ENCODE data around the gene RBM42. TPM values are rescaled to one million over a fixed set of nuclear protein-coding genes. Genes with fewer than 3 reads are reported as not detected.
A peak's percentile ranks its signal among the peaks of the same experiment; 100 is the strongest.
"Not testable (repeated sequence)": the region's sequence is repeated elsewhere in the genome, so short reads cannot be mapped to it uniquely, and the experiment has no call there.

Gene RBM42
- total RNA-seq = 51.8 TPM
- 57.1 TPM for polyA plus RNA-seq
- long read RNA-seq, donor 1, partial matches to known transcripts = 0 of 1 reads
- long read RNA-seq, donor 1, other reads (novel, unspliced or antisense) = 0 of 1 reads
- long read RNA-seq, donor 2, transcript RBM42-201 (10 exons, 1,680 nt) = major isoform, 36 of 82 reads
- long read RNA-seq, donor 2, transcript RBM42-207 (4 exons, 1,012 nt) = minor isoform, 5 of 82 reads
- long read RNA-seq, donor 2, partial matches to known transcripts = 12 of 82 reads
- long read RNA-seq, donor 2, other reads (novel, unspliced or antisense) = 23 of 82 reads
- long read RNA-seq, donor 3, transcript RBM42-201 (10 exons, 1,680 nt) = major isoform, 20 of 58 reads
- long read RNA-seq, donor 3, partial matches to known transcripts = 13 of 58 reads
- long read RNA-seq, donor 3, other reads (novel, unspliced or antisense) = 17 of 58 reads
- long read RNA-seq, donor 4, transcript RBM42-201 (10 exons, 1,680 nt) = major isoform, 10 of 34 reads
- long read RNA-seq, donor 4, partial matches to known transcripts = 15 of 34 reads
- long read RNA-seq, donor 4, other reads (novel, unspliced or antisense) = 6 of 34 reads
- long read RNA-seq, donor 5, transcript RBM42-201 (10 exons, 1,680 nt) = major isoform, 19 of 79 reads
- long read RNA-seq, donor 5, partial matches to known transcripts = 27 of 79 reads
- long read RNA-seq, donor 5, other reads (novel, unspliced or antisense) = 23 of 79 reads
- long read RNA-seq, donor 6, transcript RBM42-201 (10 exons, 1,680 nt) = major isoform, 19 of 40 reads
- long read RNA-seq, donor 6, partial matches to known transcripts = 6 of 40 reads
- long read RNA-seq, donor 6, other reads (novel, unspliced or antisense) = 11 of 40 reads
- long read RNA-seq, donor 7, transcript RBM42-201 (10 exons, 1,680 nt) = major isoform, 17 of 37 reads
- long read RNA-seq, donor 7, partial matches to known transcripts = 9 of 37 reads
- long read RNA-seq, donor 7, other reads (novel, unspliced or antisense) = 8 of 37 reads
- long read RNA-seq, donor 8, transcript RBM42-201 (10 exons, 1,680 nt) = major isoform, 6 of 16 reads
- long read RNA-seq, donor 8, partial matches to known transcripts = 0 of 16 reads
- long read RNA-seq, donor 8, other reads (novel, unspliced or antisense) = 7 of 16 reads
- long read RNA-seq, donor 9, transcript RBM42-201 (10 exons, 1,680 nt) = major isoform, 9 of 25 reads
- long read RNA-seq, donor 9, partial matches to known transcripts = 5 of 25 reads
- long read RNA-seq, donor 9, other reads (novel, unspliced or antisense) = 9 of 25 reads
- long read RNA-seq, donor 10, transcript RBM42-201 (10 exons, 1,680 nt) = major isoform, 14 of 40 reads
- long read RNA-seq, donor 10, partial matches to known transcripts = 12 of 40 reads
- long read RNA-seq, donor 10, other reads (novel, unspliced or antisense) = 8 of 40 reads

DNA sequence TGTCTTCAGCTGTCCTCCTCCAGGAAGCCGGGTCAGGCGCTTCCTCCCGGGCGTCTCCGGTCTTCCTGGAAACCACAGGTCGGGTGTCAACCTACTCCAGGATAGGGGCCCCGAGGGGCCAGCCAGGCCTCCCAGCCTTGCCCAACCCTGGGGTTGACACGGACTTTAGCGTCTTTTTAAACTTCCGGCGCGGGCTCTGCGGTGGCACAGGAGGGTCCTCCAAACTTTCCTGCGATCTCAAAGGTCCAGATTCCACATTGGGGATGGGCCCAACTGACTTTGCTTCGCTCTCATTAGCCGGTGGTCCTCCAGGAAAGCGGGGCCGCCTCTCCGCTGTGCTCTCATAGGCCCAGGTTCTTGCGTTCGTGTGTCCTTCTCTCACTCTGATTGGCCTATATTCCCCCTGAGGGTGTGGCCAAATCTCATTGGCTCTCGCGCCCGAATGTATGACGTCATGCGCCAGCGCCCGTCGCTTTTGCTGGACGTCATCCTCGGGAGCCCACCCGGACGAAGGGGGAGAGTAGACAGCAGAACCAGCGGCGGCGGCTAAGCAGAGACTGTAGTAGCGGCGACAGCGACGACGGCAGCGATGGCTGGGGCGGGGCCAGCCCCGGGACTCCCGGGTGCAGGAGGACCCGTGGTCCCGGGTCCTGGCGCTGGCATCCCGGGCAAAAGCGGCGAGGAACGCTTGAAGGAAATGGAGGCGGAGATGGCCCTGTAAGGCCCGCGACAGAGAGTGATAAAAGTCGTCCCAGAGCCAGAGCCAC is at the start of gene RBM42:
RBM42 (plus strand) TSS at position 472 of the 767 bp plus-strand sequence; CDS start at position 590, 118 bp downstream.
- peaks cover 8 to 10% of the 10 kb centered on the region in 2 donors for H3K4me1 ChIP-seq (ENCODE audit: control insufficient read depth in 2 of 2, insufficient read depth in 2 of 2, low read length in 2 of 2)
- under 1% methylated on average over 56 of the region's 56 CpGs for WGBS
- peak; percentile 95 to 99 (median 98) for DNase-seq (ENCODE audit: low read depth in 6 of 9, low spot score in 9 of 9)
- H3K27me3 ChIP-seq (ENCODE audit: control insufficient read depth in 2 of 2, insufficient read depth in 1 of 2, low read length in 1 of 2) = no peaks in the 10 kb centered on the region
- H3K4me3 ChIP-seq (ENCODE audit: low read length in 2 of 2) = peak within 1 kb of the TSS; percentile 57 to 92
- H3K9me3 ChIP-seq (ENCODE audit: control insufficient read depth in 2 of 2, insufficient read depth in 1 of 2, low read length in 1 of 2) = no peaks in the 10 kb centered on the region
- H3K27ac ChIP-seq (ENCODE audit: low read depth in 1 of 2, low read length in 1 of 2) = peak within 1 kb of the TSS; percentile 83 to 93
- H3K36me3 ChIP-seq (ENCODE audit: control insufficient read depth in 2 of 2, insufficient read depth in 2 of 2, low read length in 1 of 2) = peaks cover 31 to 32% of the 10 kb centered on the region in 2 donors

- H3K36me3 ChIP-seq (ENCODE audit: control insufficient read depth in 2 of 2, insufficient read depth in 2 of 2, low read length in 1 of 2) = no peaks in the 10 kb centered on the region
- H3K9me3 ChIP-seq (ENCODE audit: control insufficient read depth in 2 of 2, insufficient read depth in 1 of 2, low read length in 1 of 2) = peaks cover 0 to 5% of the 10 kb centered on the region in 2 donors
- H3K4me1 ChIP-seq (ENCODE audit: control insufficient read depth in 2 of 2, insufficient read depth in 2 of 2, low read length in 2 of 2) = no peaks in the 10 kb centered on the region
- H3K4me3 ChIP-seq (ENCODE audit: low read length in 2 of 2) = no peak overlapping the region
- no peak overlapping the region for H3K27ac ChIP-seq (ENCODE audit: low read depth in 1 of 2, low read length in 1 of 2)
- no peak for DNase-seq (ENCODE audit: low read depth in 6 of 9, low spot score in 9 of 9)
- 94% methylated on average over 1 of the region's 1 CpG for WGBS
- peaks cover 0 to 3% of the 10 kb centered on the region in 2 donors for H3K27me3 ChIP-seq (ENCODE audit: control insufficient read depth in 2 of 2, insufficient read depth in 1 of 2, low read length in 1 of 2)
These were observed 46.1 kb upstream of the RBM42 start for GRCh38 chr19:35582760-35583159.

GRCh38 chr19:35585848-35586247 is 43.0 kb upstream of the RBM42 start, which contains the start of gene PMIS2:
Gene PMIS2, plus strand, starts transcription at chr19:35586173. Its CDS starts 87 bp downstream, at chr19:35586260.
- Histone ChIP-seq H3K27me3 (ENCODE audit: control insufficient read depth in 2 of 2, insufficient read depth in 1 of 2, low read length in 1 of 2) (peaks cover 0 to 3% of the 10 kb centered on the region in 2 donors), H3K4me1 (ENCODE audit: control insufficient read depth in 2 of 2, insufficient read depth in 2 of 2, low read length in 2 of 2) (no peaks in the 10 kb centered on the region), H3K36me3 (ENCODE audit: control insufficient read depth in 2 of 2, insufficient read depth in 2 of 2, low read length in 1 of 2) (no peaks in the 10 kb centered on the region), H3K4me3 (ENCODE audit: low read length in 2 of 2) (no peak within 1 kb of the TSS), H3K27ac (ENCODE audit: low read depth in 1 of 2, low read length in 1 of 2) (no peak within 1 kb of the TSS), H3K9me3 (ENCODE audit: control insufficient read depth in 2 of 2, insufficient read depth in 1 of 2, low read length in 1 of 2) (peaks cover 0 to 3% of the 10 kb centered on the region in 2 donors)
- 61% methylated on average over 16 of the region's 16 CpGs for WGBS
- no peak for DNase-seq (ENCODE audit: low read depth in 6 of 9, low spot score in 9 of 9)

DNA sequence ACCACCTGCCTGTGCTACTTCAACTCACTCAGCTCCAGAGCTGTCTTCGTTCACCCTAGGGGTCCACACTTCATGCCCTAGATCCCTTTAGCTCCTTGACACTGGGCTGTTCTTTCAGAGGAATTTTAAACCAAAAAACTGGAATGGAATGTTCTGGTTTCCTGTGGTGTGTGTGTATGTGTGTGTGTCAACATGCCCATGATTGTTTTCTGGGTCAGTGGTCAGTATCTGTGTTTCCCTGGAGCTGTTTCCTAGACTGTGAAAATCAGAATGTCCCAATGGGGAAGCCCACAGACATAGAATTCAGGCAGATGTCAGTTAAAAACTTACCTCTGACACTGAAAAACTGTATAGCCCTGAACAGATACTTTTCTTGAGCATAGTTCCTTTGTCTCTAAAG is 41.5 kb upstream of the RBM42 start:
- Histone ChIP-seq H3K4me3 (ENCODE audit: low read length in 2 of 2) (no peak overlapping the region), H3K9me3 (ENCODE audit: control insufficient read depth in 2 of 2, insufficient read depth in 1 of 2, low read length in 1 of 2) (peaks cover 0 to 3% of the 10 kb centered on the region in 2 donors), H3K36me3 (ENCODE audit: control insufficient read depth in 2 of 2, insufficient read depth in 2 of 2, low read length in 1 of 2) (no peaks in the 10 kb centered on the region), H3K27ac (ENCODE audit: low read depth in 1 of 2, low read length in 1 of 2) (no peak overlapping the region), H3K4me1 (ENCODE audit: control insufficient read depth in 2 of 2, insufficient read depth in 2 of 2, low read length in 2 of 2) (no peaks in the 10 kb centered on the region), H3K27me3 (ENCODE audit: control insufficient read depth in 2 of 2, insufficient read depth in 1 of 2, low read length in 1 of 2) (peaks cover 0 to 3% of the 10 kb centered on the region in 2 donors)
- WGBS = 60% methylated on average over 1 of the region's 1 CpG
- no peak for DNase-seq (ENCODE audit: low read depth in 6 of 9, low spot score in 9 of 9)

- no peaks in the 10 kb centered on the region for H3K36me3 ChIP-seq (ENCODE audit: control insufficient read depth in 2 of 2, insufficient read depth in 2 of 2, low read length in 1 of 2)
- no peak overlapping the region for H3K27ac ChIP-seq (ENCODE audit: low read depth in 1 of 2, low read length in 1 of 2)
- H3K27me3 ChIP-seq (ENCODE audit: control insufficient read depth in 2 of 2, insufficient read depth in 1 of 2, low read length in 1 of 2) = peaks cover 0 to 2% of the 10 kb centered on the region in 2 donors
- H3K4me1 ChIP-seq (ENCODE audit: control insufficient read depth in 2 of 2, insufficient read depth in 2 of 2, low read length in 2 of 2) = no peaks in the 10 kb centered on the region
- no peak overlapping the region for H3K4me3 ChIP-seq (ENCODE audit: low read length in 2 of 2)
- 95% methylated on average over 3 of the region's 3 CpGs for WGBS
- peaks cover 0 to 2% of the 10 kb centered on the region in 2 donors for H3K9me3 ChIP-seq (ENCODE audit: control insufficient read depth in 2 of 2, insufficient read depth in 1 of 2, low read length in 1 of 2)
- DNase-seq (ENCODE audit: low read depth in 6 of 9, low spot score in 9 of 9) = no peak
These were observed 38.0 kb upstream of the RBM42 start for GRCh38 chr19:35590875-35591274.

DNA sequence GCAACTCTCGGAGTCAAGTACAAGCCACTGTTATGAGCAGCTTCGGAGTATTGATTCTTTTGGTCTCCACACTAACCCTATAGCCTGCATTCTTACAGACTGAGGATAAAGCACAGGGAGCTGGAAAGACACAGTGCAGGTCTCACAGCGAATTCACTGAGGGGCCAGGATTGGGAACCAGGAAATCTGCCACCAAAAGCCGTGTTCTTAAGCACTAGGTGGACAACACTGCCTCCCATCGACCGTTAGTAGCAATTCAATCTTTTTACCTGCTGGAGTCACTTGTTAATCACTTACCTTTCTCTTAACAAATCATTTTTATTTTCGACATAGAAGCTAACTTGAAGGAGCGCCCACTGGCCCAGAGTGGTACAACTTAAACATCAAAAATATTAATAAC is 36.6 kb upstream of the RBM42 start:
- H3K27ac ChIP-seq (ENCODE audit: low read depth in 1 of 2, low read length in 1 of 2) = no peak overlapping the region
- no peaks in the 10 kb centered on the region for H3K27me3 ChIP-seq (ENCODE audit: control insufficient read depth in 2 of 2, insufficient read depth in 1 of 2, low read length in 1 of 2)
- no peaks in the 10 kb centered on the region for H3K4me1 ChIP-seq (ENCODE audit: control insufficient read depth in 2 of 2, insufficient read depth in 2 of 2, low read length in 2 of 2)
- 28% methylated on average over 8 of the region's 8 CpGs for WGBS
- H3K9me3 ChIP-seq (ENCODE audit: control insufficient read depth in 2 of 2, insufficient read depth in 1 of 2, low read length in 1 of 2) = no peaks in the 10 kb centered on the region
- peak in 3 of 9 donors; percentile 4 to 24 (median 24) for DNase-seq (ENCODE audit: low read depth in 6 of 9, low spot score in 9 of 9)
- H3K4me3 ChIP-seq (ENCODE audit: low read length in 2 of 2) = no peak overlapping the region
- no peaks in the 10 kb centered on the region for H3K36me3 ChIP-seq (ENCODE audit: control insufficient read depth in 2 of 2, insufficient read depth in 2 of 2, low read length in 1 of 2)

DNA sequence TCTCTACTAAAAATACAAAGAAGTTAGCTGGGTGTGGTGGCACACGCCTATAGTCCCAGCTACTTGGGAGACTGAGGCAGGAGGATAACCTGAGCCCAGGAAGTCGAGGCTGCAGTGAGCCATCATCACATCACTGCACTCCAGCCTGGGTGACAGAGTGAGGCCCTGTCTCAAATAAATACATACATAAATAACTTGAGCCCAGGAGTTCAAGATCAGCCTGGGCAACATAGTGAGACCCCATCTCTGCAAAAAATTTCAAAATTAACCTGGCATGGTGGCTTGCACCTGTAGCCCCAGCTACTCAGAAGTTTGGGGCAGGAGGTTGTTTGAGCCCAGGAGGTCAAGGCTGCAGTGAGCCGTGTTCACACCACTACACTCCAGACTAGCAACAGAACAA is 33.8 kb upstream of the RBM42 start:
- H3K27me3 ChIP-seq (ENCODE audit: control insufficient read depth in 2 of 2, insufficient read depth in 1 of 2, low read length in 1 of 2); H3K36me3 ChIP-seq (ENCODE audit: control insufficient read depth in 2 of 2, insufficient read depth in 2 of 2, low read length in 1 of 2); DNase-seq (ENCODE audit: low read depth in 6 of 9, low spot score in 9 of 9); H3K4me1 ChIP-seq (ENCODE audit: control insufficient read depth in 2 of 2, insufficient read depth in 2 of 2, low read length in 2 of 2); H3K4me3 ChIP-seq (ENCODE audit: low read length in 2 of 2); H3K9me3 ChIP-seq (ENCODE audit: control insufficient read depth in 2 of 2, insufficient read depth in 1 of 2, low read length in 1 of 2); H3K27ac ChIP-seq (ENCODE audit: low read depth in 1 of 2, low read length in 1 of 2): not testable (repeated sequence)
- WGBS = 92% methylated on average over 3 of the region's 3 CpGs

- Histone ChIP-seq H3K4me3 (ENCODE audit: low read length in 2 of 2) (no peak overlapping the region), H3K36me3 (ENCODE audit: control insufficient read depth in 2 of 2, insufficient read depth in 2 of 2, low read length in 1 of 2) (no peaks in the 10 kb centered on the region), H3K27me3 (ENCODE audit: control insufficient read depth in 2 of 2, insufficient read depth in 1 of 2, low read length in 1 of 2) (no peaks in the 10 kb centered on the region), H3K4me1 (ENCODE audit: control insufficient read depth in 2 of 2, insufficient read depth in 2 of 2, low read length in 2 of 2) (no peaks in the 10 kb centered on the region), H3K27ac (ENCODE audit: low read depth in 1 of 2, low read length in 1 of 2) (no peak overlapping the region), H3K9me3 (ENCODE audit: control insufficient read depth in 2 of 2, insufficient read depth in 1 of 2, low read length in 1 of 2) (no peaks in the 10 kb centered on the region)
- WGBS = 100% methylated on average over 1 of the region's 1 CpG
- DNase-seq (ENCODE audit: low read depth in 6 of 9, low spot score in 9 of 9) = no peak
These were observed 32.9 kb upstream of the RBM42 start for GRCh38 chr19:35595928-35596327.
